ENCODE data around the gene ZXDA. TPM values are rescaled to one million over a fixed set of nuclear protein-coding genes. Genes with fewer than 3 reads are reported as not detected.

Gene ZXDA
- total RNA-seq, 2 donors from 2014 or later, result 5.1 to 5.3 TPM

DNA sequence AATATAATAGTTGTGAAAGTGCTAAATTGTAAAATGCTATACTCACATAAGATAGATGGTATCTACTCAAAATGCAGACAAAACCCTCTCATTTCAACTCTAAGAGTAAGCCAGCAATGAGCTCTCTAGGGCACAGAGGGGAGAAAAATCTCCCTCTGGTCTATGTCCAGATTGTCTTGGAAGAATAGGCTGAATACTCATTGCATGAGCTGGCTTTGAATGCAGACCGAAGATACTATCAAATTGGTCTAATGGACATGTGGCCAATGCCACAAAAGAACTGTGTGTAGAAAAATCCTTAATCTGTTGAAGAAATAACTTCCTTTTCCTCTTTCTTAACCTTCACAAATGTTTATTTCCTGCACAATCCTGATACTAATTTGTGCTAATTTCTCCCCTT, 3.5 kb downstream of the ZXDA start:
- Histone ChIP-seq H3K27ac (peak overlapping the region; percentile 45 to 62), H3K4me1 (peaks cover 0 to 35% of the 10 kb centered on the region in 2 donors), H3K4me3 (no peak overlapping the region), H3K36me3 (no peaks in the 10 kb centered on the region), H3K9me3 (no peaks in the 10 kb centered on the region), H3K27me3 (no peaks in the 10 kb centered on the region)
- no peak for DNase-seq (ENCODE audit: low spot score)
- TF ChIP-seq, protein P1, sequence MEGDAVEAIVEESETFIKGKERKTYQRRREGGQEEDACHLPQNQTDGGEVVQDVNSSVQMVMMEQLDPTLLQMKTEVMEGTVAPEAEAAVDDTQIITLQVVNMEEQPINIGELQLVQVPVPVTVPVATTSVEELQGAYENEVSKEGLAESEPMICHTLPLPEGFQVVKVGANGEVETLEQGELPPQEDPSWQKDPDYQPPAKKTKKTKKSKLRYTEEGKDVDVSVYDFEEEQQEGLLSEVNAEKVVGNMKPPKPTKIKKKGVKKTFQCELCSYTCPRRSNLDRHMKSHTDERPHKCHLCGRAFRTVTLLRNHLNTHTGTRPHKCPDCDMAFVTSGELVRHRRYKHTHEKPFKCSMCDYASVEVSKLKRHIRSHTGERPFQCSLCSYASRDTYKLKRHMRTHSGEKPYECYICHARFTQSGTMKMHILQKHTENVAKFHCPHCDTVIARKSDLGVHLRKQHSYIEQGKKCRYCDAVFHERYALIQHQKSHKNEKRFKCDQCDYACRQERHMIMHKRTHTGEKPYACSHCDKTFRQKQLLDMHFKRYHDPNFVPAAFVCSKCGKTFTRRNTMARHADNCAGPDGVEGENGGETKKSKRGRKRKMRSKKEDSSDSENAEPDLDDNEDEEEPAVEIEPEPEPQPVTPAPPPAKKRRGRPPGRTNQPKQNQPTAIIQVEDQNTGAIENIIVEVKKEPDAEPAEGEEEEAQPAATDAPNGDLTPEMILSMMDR (IDR thresholded peaks at IDR 0.05), result no peak

DNA sequence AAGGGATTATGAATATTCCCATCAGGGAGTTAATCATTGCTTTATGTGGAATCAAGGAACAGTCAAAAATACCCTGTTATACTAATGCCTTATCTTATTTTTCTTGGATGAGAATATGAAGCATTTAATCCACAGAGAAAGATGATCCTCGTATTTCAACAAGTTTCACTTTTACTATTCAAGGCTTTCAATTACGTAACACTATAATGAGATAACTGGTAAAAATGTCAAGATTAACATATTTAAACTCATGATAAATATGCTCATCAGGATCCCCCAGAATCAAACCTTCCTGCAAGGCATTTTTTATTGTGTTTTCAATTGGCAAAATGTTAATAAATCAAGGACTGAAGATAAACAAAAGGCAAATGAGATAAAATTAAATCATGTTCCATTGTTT, 5.1 kb downstream of the ZXDA start:
- peak overlapping the region; percentile 46 to 62 for H3K27ac ChIP-seq
- DNase-seq (ENCODE audit: low spot score), result no peak
- H3K4me1 ChIP-seq, result peaks cover 0 to 27% of the 10 kb centered on the region in 2 donors
- no peak overlapping the region for H3K4me3 ChIP-seq
- no peaks in the 10 kb centered on the region for H3K36me3 ChIP-seq
- no peaks in the 10 kb centered on the region for H3K27me3 ChIP-seq
- no peaks in the 10 kb centered on the region for H3K9me3 ChIP-seq
- TF ChIP-seq, protein P1 (IDR thresholded peaks at IDR 0.05), result no peak

DNA sequence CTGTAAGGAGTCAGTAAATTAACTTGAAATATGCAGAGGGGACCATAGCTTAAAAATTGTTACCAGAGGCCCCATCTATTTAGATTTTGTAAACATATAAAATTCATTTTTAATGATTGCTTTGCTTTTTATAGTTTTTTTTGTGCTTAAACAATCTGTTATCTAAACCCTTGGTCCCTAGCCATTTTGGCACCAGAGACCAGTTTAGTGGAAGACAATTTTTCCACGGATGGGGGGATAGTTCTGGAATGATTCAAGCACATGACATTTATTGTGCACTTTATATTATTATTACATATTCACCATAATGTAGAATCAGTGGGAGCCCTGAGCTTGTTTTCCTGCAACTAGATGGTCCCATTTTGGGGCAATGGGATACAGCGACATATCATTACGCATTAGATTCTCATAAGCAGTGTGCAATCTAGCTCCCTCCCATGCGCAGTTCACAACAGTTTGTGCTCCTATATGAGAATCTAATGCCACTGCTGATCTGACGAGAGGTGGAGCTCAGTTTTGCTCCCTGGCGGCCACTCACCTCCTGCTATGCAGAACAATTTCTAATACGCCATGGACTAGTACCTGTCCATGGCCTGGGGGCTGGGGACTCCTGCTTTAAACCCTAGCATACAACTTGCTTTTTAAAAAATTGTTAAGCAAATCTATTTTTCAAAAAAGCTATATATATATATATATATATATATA, 5.9 kb downstream of the ZXDA start:
- TF ChIP-seq, protein P1 (IDR thresholded peaks at IDR 0.05), result no peak
- no peaks in the 10 kb centered on the region for H3K36me3 ChIP-seq
- H3K4me3 ChIP-seq, result no peak overlapping the region
- H3K9me3 ChIP-seq, result no peaks in the 10 kb centered on the region
- no peak for DNase-seq (ENCODE audit: low spot score)
- H3K27me3 ChIP-seq, result no peaks in the 10 kb centered on the region
- peaks cover 0 to 27% of the 10 kb centered on the region in 2 donors for H3K4me1 ChIP-seq
- H3K27ac ChIP-seq, result peak overlapping the region; percentile 3 to 48

DNA sequence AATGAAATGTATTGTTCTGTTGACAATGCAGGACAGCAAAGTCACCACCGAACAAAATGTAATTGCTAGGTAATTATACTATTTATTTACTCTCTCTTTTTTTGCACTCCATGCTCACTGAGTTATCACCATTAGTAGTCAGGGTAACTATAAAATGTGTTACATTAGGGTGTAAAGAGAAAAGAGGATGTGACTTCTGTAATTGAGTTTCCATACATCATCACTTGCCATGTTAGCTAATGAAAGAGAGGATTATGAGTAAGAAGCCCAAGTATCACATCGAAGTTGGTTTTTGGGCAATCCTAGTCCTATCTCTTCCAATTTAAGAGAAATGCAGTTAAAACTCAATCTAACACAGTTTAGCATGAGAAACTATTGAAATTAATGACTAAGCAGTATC, 7.6 kb downstream of the ZXDA start:
- Histone ChIP-seq H3K9me3 (no peaks in the 10 kb centered on the region), H3K27ac (no peak overlapping the region)

DNA sequence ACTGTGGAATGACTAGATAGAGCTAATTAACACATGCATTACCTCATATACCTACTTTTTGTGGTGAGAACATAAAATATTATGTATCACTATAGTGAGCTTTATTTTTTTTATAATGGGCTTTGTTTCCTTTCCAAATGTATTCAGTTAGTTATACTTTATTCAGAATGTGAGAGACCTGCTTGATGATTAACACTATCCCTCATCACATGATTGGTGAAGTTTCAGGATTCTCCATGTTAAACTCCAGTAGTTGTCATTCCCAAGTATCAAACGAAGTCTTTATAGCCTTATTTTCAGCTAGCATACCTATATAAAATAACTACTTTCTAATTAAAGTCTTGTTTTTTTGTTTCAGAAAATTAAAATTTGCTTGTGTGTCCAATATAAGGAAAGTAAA, 8.8 kb downstream of the ZXDA start:
- H3K9me3 ChIP-seq, result no peaks in the 10 kb centered on the region
- no peak for DNase-seq (ENCODE audit: low spot score)
- TF ChIP-seq, protein P1 (IDR thresholded peaks at IDR 0.05), result no peak
- H3K27ac ChIP-seq, result peak overlapping the region in 1 of 2 donors; percentile 52
- no peak overlapping the region for H3K4me3 ChIP-seq
- peaks cover 0 to 16% of the 10 kb centered on the region in 2 donors for H3K4me1 ChIP-seq
- no peaks in the 10 kb centered on the region for H3K36me3 ChIP-seq
- H3K27me3 ChIP-seq, result no peaks in the 10 kb centered on the region

More for the DNA sequence above, 7.6 kb downstream of the ZXDA start:
- no peak for DNase-seq (ENCODE audit: low spot score)
- no peaks in the 10 kb centered on the region for H3K36me3 ChIP-seq
- TF ChIP-seq, protein P1 (IDR thresholded peaks at IDR 0.05), result no peak
- peaks cover 0 to 25% of the 10 kb centered on the region in 2 donors for H3K4me1 ChIP-seq
- no peaks in the 10 kb centered on the region for H3K27me3 ChIP-seq
- H3K4me3 ChIP-seq, result no peak overlapping the region

DNA sequence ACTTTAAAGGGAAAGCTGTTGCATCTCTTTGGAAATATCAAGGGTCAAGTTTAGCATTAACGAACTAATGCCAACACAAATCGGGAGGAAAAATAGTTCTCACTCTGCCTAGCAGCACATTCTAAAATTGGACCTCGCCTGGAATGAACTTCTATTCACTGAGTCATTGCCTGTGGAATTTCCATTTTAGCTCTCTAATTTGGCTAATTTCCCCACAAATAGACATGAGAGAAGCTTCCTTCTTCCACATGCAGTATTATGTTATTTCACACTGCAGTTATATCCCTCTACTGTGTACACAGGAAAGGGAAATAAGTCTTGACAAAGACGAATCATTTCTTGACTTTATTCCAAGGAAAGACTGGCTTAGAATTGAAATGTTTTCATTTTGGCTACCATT, 9.3 kb downstream of the ZXDA start:
- no peaks in the 10 kb centered on the region for H3K9me3 ChIP-seq
- H3K27me3 ChIP-seq, result no peaks in the 10 kb centered on the region
- peak overlapping the region in 1 of 2 donors; percentile 52 for H3K27ac ChIP-seq
- DNase-seq (ENCODE audit: low spot score), result no peak
- H3K36me3 ChIP-seq, result no peaks in the 10 kb centered on the region
- TF ChIP-seq, protein P1 (IDR thresholded peaks at IDR 0.05), result no peak
- H3K4me1 ChIP-seq, result peaks cover 0 to 15% of the 10 kb centered on the region in 2 donors
- peak overlapping the region in 1 of 2 donors; percentile 2 for H3K4me3 ChIP-seq

All from right atrium auricular region (tissue), 2 donors.